ENCODE data around the gene SERPINB2.
"Not testable (repeated sequence)": the region's sequence is repeated elsewhere in the genome, so short reads cannot be mapped to it uniquely, and the experiment has no call there.

The SERPINB2 gene

GRCh38 chr18:63888470-63889190, 1.1 kb downstream of the SERPINB2 start:
- no peak for DNase-seq (ENCODE audit: low read depth, low spot score)

- DNase-seq (ENCODE audit: low read depth, low spot score), result no peak
Observed at GRCh38 chr18:63889626-63890025, 2.1 kb downstream of the SERPINB2 start.

GRCh38 chr18:63890237-63890949, 2.9 kb downstream of the SERPINB2 start:
- no peak for DNase-seq (ENCODE audit: low read depth, low spot score)

GRCh38 chr18:63890950-63891304, 3.4 kb downstream of the SERPINB2 start:
- DNase-seq (ENCODE audit: low read depth, low spot score), result no peak

- DNase-seq (ENCODE audit: low read depth, low spot score), result no peak
Observed at GRCh38 chr18:63892566-63892965, 5.1 kb downstream of the SERPINB2 start.

GRCh38 chr18:63894106-63894772, 6.7 kb downstream of the SERPINB2 start:
- no peak for DNase-seq (ENCODE audit: low read depth, low spot score)

- no peak for DNase-seq (ENCODE audit: low read depth, low spot score)
Observed at GRCh38 chr18:63895190-63895589, 7.7 kb downstream of the SERPINB2 start.

GRCh38 chr18:63897072-63897471, 9.6 kb downstream of the SERPINB2 start:
- no peak for DNase-seq (ENCODE audit: low read depth, low spot score)

- no peak for DNase-seq (ENCODE audit: low read depth, low spot score)
Observed at GRCh38 chr18:63899206-63899605, 11.7 kb downstream of the SERPINB2 start.

GRCh38 chr18:63903851-63904570, 16.5 kb downstream of the SERPINB2 start:
- no peak for DNase-seq (ENCODE audit: low read depth, low spot score)

GRCh38 chr18:63904694-63905093, 17.2 kb downstream of the SERPINB2 start:
- no peak for DNase-seq (ENCODE audit: low read depth, low spot score)

- no peak for DNase-seq (ENCODE audit: low read depth, low spot score)
Observed at GRCh38 chr18:63905361-63905760, 17.9 kb downstream of the SERPINB2 start.

- no peak for DNase-seq (ENCODE audit: low read depth, low spot score)
Observed at GRCh38 chr18:63906056-63906455, 18.6 kb downstream of the SERPINB2 start.

GRCh38 chr18:63907664-63908063, 20.2 kb downstream of the SERPINB2 start, which contains the start of gene SERPINB10:
Gene SERPINB10 (plus strand): TSS chr18:63907958. CDS start chr18:63915511, 7,553 bp downstream.
- DNase-seq (ENCODE audit: low read depth, low spot score), result no peak

- no peak for DNase-seq (ENCODE audit: low read depth, low spot score)
Observed at GRCh38 chr18:63908858-63909257, 21.4 kb downstream of the SERPINB2 start.

- DNase-seq (ENCODE audit: low read depth, low spot score), result no peak
Observed at GRCh38 chr18:63909870-63910269, 22.4 kb downstream of the SERPINB2 start.

GRCh38 chr18:63917817-63918216, 30.3 kb downstream of the SERPINB2 start:
- DNase-seq (ENCODE audit: low read depth, low spot score), result no peak

GRCh38 chr18:63922049-63922448, 34.5 kb downstream of the SERPINB2 start:
- no peak for DNase-seq (ENCODE audit: low read depth, low spot score)

GRCh38 chr18:63924551-63924950, 37.0 kb downstream of the SERPINB2 start:
- no peak for DNase-seq (ENCODE audit: low read depth, low spot score)

- no peak for DNase-seq (ENCODE audit: low read depth, low spot score)
Observed at GRCh38 chr18:63928331-63928730, 40.8 kb downstream of the SERPINB2 start.

- not testable (repeated sequence) for DNase-seq (ENCODE audit: low read depth, low spot score)
Observed at GRCh38 chr18:63929369-63929768, 41.9 kb downstream of the SERPINB2 start.

GRCh38 chr18:63930773-63931354, 43.4 kb downstream of the SERPINB2 start:
- DNase-seq (ENCODE audit: low read depth, low spot score), result no peak
